Stimulated activated CD4-positive, alpha-beta T cell treated with anti-CD3 and anti-CD28 coated beads, Interleukin-1b, Interleukin-23, amount 100 ng/mL, for 24 hours (primary cell): ENCODE measurements around the gene LPP.
A peak's percentile ranks its signal among the peaks of the same experiment; 100 is the strongest.

Source experiments
- DNase-seq, 4 experiments: peaks; one replicate each; pipeline ENCODE4 v3.0.0-alpha.2; 2020; ENCODE audit warnings: low read depth in 4 of 4, low spot score in 1 of 4

The LPP gene

GRCh38 chr3:188326111-188326510 is 172.2 kb downstream of the LPP start:
- DNase-seq = no peak

GRCh38 chr3:188326968-188327367 is 173.0 kb downstream of the LPP start:
- DNase-seq = no peak

- no peak for DNase-seq
Observed at GRCh38 chr3:188327433-188327832, 173.5 kb downstream of the LPP start.

- no peak for DNase-seq
Observed at GRCh38 chr3:188330138-188330537, 176.2 kb downstream of the LPP start.

GRCh38 chr3:188331166-188331565 is 177.2 kb downstream of the LPP start:
- no peak for DNase-seq

GRCh38 chr3:188332085-188332484 is 178.1 kb downstream of the LPP start:
- DNase-seq = no peak

- no peak for DNase-seq
Observed at GRCh38 chr3:188335656-188336055, 181.7 kb downstream of the LPP start.

GRCh38 chr3:188336178-188336577 is 182.2 kb downstream of the LPP start:
- DNase-seq = no peak

GRCh38 chr3:188337232-188337631 is 183.3 kb downstream of the LPP start:
- no peak for DNase-seq

GRCh38 chr3:188338086-188338485 is 184.1 kb downstream of the LPP start:
- no peak for DNase-seq

- DNase-seq = peak; percentile 12 to 38 (median 19)
Observed at GRCh38 chr3:188339410-188340295, 185.7 kb downstream of the LPP start.

- no peak for DNase-seq
Observed at GRCh38 chr3:188341501-188341900, 187.5 kb downstream of the LPP start.

- DNase-seq = no peak
Observed at GRCh38 chr3:188342991-188343732, 189.2 kb downstream of the LPP start.

- DNase-seq = no peak
Observed at GRCh38 chr3:188343894-188344293, 189.9 kb downstream of the LPP start.

GRCh38 chr3:188345223-188345622 is 191.3 kb downstream of the LPP start:
- DNase-seq = no peak

- DNase-seq = no peak
Observed at GRCh38 chr3:188348435-188349244, 194.7 kb downstream of the LPP start.

- no peak for DNase-seq
Observed at GRCh38 chr3:188349351-188349901, 195.5 kb downstream of the LPP start.

GRCh38 chr3:188349933-188350332 is 196.0 kb downstream of the LPP start:
- no peak for DNase-seq

GRCh38 chr3:188350961-188351360 is 197.0 kb downstream of the LPP start:
- DNase-seq = no peak

GRCh38 chr3:188351648-188352047 is 197.7 kb downstream of the LPP start:
- DNase-seq = no peak
